Esophagus squamous epithelium (tissue), 5 donors: Measurements from ENCODE around the gene CD2. TPM values are rescaled to one million over a fixed set of nuclear protein-coding genes. Genes with fewer than 3 reads are reported as not detected.

Experiments used
- DNase-seq: peaks from one replicate; lab custom pipeline; 2025; lab: John Stamatoyannopoulos, UW
- H3K27ac ChIP-seq, 4 donors: fragments of 200-600 bp; sonication (generic); one replicate each; pipeline ENCODE4 v1.5.1; 2016 to 2019; ENCODE audit warnings: mild to moderate bottlenecking in 1 of 4
- H3K27me3 ChIP-seq, 4 donors: fragments of 200-600 bp; sonication (generic); 1 replicate in 3 of 4; 2 replicates in 1 of 4; pipeline versions ENCODE4 v1.5.1 to v1.6.0; 2017 to 2021; ENCODE audit warnings: antibody characterized with exemption in 1 of 4
- H3K36me3 ChIP-seq, 3 donors: fragments of 200-600 bp; sonication (generic); one replicate each; pipeline ENCODE4 v1.5.1; 2016 to 2019
- H3K4me1 ChIP-seq, 3 donors: fragments of 200-600 bp; sonication (generic); one replicate each; pipeline ENCODE4 v1.5.1; 2017 to 2019
- H3K4me3 ChIP-seq, 4 donors: fragments of 200-600 bp; sonication (generic); 1 replicate in 3 of 4; 2 replicates in 1 of 4; pipeline ENCODE4 v1.5.1; 2016 to 2019; ENCODE audit warnings: mild to moderate bottlenecking in 2 of 4, moderate library complexity in 1 of 4
- H3K9me3 ChIP-seq, 3 donors: fragments of 200-600 bp; sonication (generic); one replicate each; pipeline ENCODE4 v1.5.1; 2016 to 2019
- POLR2A ChIP-seq, 4 donors: fragments of 450-650 bp; IDR thresholded peaks; one replicate each; pipeline ENCODE4 v1.6.1; 2017; ENCODE audit warnings: antibody characterized with exemption in 4 of 4, mild to moderate bottlenecking in 4 of 4, moderate library complexity in 3 of 4
- WGBS, 2 donors: methylation state at CpG; one replicate each; pipeline ENCODE4 v1.1.5; 2018; 5-methylcytosine and 5-hydroxymethylcytosine counted together
- intact Hi-C: fragments of 100-400 bp; cut with DNase I; formaldehyde crosslinking; loops from one replicate; pipeline ENCODE4 v1.15.0; 2022
- total RNA-seq, 4 donors: library from RNA; depleted of rRNA; stranded (reverse); fragments of >200 nt; gene quantifications; one replicate each; pipeline ENCODE4 v1.1.0, GENCODE V29; 2016
- TF ChIP-seq, protein P1 (sequence below), 6 experiments: fragments of 450-650 bp in 4 of 6; fragments of 200-600 bp in 2 of 6; sonication (generic) in 2 of 6; IDR thresholded peaks; one replicate each; pipeline ENCODE4 v1.5.1; 2016 to 2019; ENCODE audit warnings: antibody characterized with exemption in 6 of 6, mild to moderate bottlenecking in 4 of 6, moderate library complexity in 4 of 6
- donor health status: DM: yes; HTN: yes; CAD: no.

Gene CD2
- total RNA-seq: 10 to 100 TPM in 1 of 4 donors, 1 to 10 TPM in 3; 2.1 to 14.7 (median 5.1) TPM

- intact Hi-C loops: no loop called here
Observed at GRCh38 chr1:116754198-116754977, at the start of gene CD2. Gene CD2, plus strand, starts transcription at chr1:116754430. Its CDS starts 63 bp downstream, at chr1:116754493.

GRCh38 chr1:116706123-116706522 is 48.1 kb upstream of the CD2 start:
- peaks cover 10 to 32% (median 10%) of the 10 kb centered on the region in 3 donors for H3K4me1 ChIP-seq
- H3K36me3 ChIP-seq: no peaks in the 10 kb centered on the region
- intact Hi-C loops: no loop called here
- 81 to 82% methylated on average over 2 of the region's 2 CpGs for WGBS, 2 donors
- H3K4me3 ChIP-seq: no peak overlapping the region
- no peak for DNase-seq
- no peaks in the 10 kb centered on the region for H3K9me3 ChIP-seq
- no peaks in the 10 kb centered on the region for H3K27me3 ChIP-seq
- TF ChIP-seq, protein P1, sequence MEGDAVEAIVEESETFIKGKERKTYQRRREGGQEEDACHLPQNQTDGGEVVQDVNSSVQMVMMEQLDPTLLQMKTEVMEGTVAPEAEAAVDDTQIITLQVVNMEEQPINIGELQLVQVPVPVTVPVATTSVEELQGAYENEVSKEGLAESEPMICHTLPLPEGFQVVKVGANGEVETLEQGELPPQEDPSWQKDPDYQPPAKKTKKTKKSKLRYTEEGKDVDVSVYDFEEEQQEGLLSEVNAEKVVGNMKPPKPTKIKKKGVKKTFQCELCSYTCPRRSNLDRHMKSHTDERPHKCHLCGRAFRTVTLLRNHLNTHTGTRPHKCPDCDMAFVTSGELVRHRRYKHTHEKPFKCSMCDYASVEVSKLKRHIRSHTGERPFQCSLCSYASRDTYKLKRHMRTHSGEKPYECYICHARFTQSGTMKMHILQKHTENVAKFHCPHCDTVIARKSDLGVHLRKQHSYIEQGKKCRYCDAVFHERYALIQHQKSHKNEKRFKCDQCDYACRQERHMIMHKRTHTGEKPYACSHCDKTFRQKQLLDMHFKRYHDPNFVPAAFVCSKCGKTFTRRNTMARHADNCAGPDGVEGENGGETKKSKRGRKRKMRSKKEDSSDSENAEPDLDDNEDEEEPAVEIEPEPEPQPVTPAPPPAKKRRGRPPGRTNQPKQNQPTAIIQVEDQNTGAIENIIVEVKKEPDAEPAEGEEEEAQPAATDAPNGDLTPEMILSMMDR (IDR thresholded peaks at IDR 0.05): no peak
- no peak for TF ChIP-seq POLR2A (IDR thresholded peaks at IDR 0.05)
- no peak overlapping the region for H3K27ac ChIP-seq

More at GRCh38 chr1:116754198-116754977, at the start of gene CD2:
- peak in 1 of 4 donors; percentile 78 for TF ChIP-seq POLR2A (IDR thresholded peaks at IDR 0.05)
- TF ChIP-seq, protein P1 (IDR thresholded peaks at IDR 0.05): no peak
- no peaks in the 10 kb centered on the region for H3K36me3 ChIP-seq
- DNase-seq: no peak
- H3K4me3 ChIP-seq: peak within 1 kb of the TSS; percentile 5 to 47 (median 26)
- peak within 1 kb of the TSS in 3 of 4 donors; percentile 16 to 59 (median 40) for H3K27ac ChIP-seq
- no peaks in the 10 kb centered on the region for H3K4me1 ChIP-seq
- peaks cover 0 to 6% (median 0%) of the 10 kb centered on the region in 3 donors for H3K9me3 ChIP-seq
- WGBS, 2 donors: 74 to 75% methylated on average over 7 of the region's 7 CpGs
- H3K27me3 ChIP-seq: no peaks in the 10 kb centered on the region

GRCh38 chr1:116706841-116707240 is 47.4 kb upstream of the CD2 start:
- Histone ChIP-seq H3K9me3 (no peaks in the 10 kb centered on the region), H3K4me3 (no peak overlapping the region), H3K27me3 (no peaks in the 10 kb centered on the region), H3K4me1 (peaks cover 10 to 39% (median 10%) of the 10 kb centered on the region in 3 donors), H3K36me3 (no peaks in the 10 kb centered on the region), H3K27ac (no peak overlapping the region)
- no peak for TF ChIP-seq POLR2A (IDR thresholded peaks at IDR 0.05)
- TF ChIP-seq, protein P1 (IDR thresholded peaks at IDR 0.05): no peak
- no peak for DNase-seq
- intact Hi-C loops: no loop called here

DNA sequence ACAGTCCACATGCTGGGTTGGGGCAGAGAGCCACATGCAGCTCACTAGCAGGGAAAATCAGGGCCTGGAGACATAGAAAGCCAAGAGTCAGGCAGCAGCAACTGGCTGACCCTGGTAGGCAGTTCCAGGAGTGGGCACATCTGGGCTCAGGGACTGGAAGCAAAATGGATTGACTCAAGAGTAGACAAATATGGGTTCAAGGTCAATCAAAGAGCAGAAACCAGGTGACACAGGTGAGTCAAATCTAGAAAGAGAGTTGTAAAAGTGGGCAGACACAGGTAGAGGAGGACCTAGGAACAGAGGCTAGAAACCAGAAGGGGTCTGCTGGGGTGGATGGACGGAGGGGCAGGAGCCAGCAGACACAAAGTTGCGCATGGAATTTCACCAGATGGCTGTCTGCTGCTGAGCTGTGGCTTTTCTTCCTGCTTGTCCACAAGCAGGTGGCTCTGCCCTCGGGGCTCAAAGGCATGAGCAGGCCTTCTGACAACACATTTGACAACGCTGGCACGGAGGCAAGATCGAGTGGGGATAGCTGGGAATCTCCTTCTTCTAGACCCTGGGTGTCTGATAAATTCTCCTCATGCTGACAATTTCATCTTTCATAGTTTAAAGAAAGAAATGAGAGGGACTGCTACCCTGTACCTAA is 45.9 kb upstream of the CD2 start:
- intact Hi-C loops: no loop called here
- DNase-seq: no peak
- Histone ChIP-seq H3K27ac (peak overlapping the region in 1 of 4 donors; percentile 6), H3K4me3 (no peak overlapping the region), H3K27me3 (no peaks in the 10 kb centered on the region), H3K4me1 (peaks cover 10 to 47% (median 10%) of the 10 kb centered on the region in 3 donors), H3K9me3 (no peaks in the 10 kb centered on the region), H3K36me3 (no peaks in the 10 kb centered on the region)
- WGBS, 2 donors: 31 to 69% methylated on average over 6 of the region's 6 CpGs
- TF ChIP-seq POLR2A (IDR thresholded peaks at IDR 0.05): no peak
- TF ChIP-seq, protein P1 (IDR thresholded peaks at IDR 0.05): no peak

- TF ChIP-seq, protein P1 (IDR thresholded peaks at IDR 0.05): no peak
- no peak for TF ChIP-seq POLR2A (IDR thresholded peaks at IDR 0.05)
- H3K4me3 ChIP-seq: no peak overlapping the region
- DNase-seq: no peak
- H3K27ac ChIP-seq: peak overlapping the region in 3 of 4 donors; percentile 11 to 71 (median 56)
- H3K36me3 ChIP-seq: no peaks in the 10 kb centered on the region
- H3K27me3 ChIP-seq: no peaks in the 10 kb centered on the region
- no peaks in the 10 kb centered on the region for H3K9me3 ChIP-seq
- intact Hi-C loops: no loop called here
- H3K4me1 ChIP-seq: peaks cover 10 to 47% (median 10%) of the 10 kb centered on the region in 3 donors
- WGBS, 2 donors: 77 to 90% methylated on average over 5 to 7 of the region's 7 CpGs
Observed at GRCh38 chr1:116709666-116710167, 44.5 kb upstream of the CD2 start.
